Measurements from ENCODE around the gene CCDC61. TPM values are rescaled to one million over a fixed set of nuclear protein-coding genes. Genes with fewer than 3 reads are reported as not detected.

CCDC61 gene
- total RNA-seq, 1 experiment from 2014 or later: 6.3 TPM

DNA sequence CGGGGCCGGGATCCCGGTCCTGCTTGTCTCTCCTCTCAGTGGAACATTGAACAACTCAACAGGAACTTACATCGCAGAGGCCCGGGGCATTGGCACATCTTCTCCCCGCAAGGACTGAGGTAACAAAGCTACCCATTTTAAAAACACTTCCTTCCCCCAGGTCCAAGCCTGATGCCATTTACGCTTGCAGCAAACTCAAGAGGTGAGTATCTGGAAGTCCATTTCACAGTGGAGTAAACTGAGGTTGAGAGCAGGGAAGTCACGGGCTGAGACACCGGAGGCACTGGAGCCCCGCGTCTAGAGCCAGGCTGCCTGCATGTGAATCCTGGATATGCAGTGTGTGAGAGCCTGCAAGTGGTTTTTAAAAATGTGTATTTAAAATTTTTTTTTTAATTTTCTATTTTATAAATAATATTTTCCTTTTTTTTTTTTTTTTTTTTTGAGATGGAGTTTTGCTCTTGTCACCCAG lies 28.1 kb downstream of the CCDC61 start:
- no peak for DNase-seq
- TF ChIP-seq EZH2phosphoT487 (IDR thresholded peaks at IDR 0.05; ENCODE audit: borderline replicate concordance, low read length): no peak
- TF ChIP-seq, protein P1, sequence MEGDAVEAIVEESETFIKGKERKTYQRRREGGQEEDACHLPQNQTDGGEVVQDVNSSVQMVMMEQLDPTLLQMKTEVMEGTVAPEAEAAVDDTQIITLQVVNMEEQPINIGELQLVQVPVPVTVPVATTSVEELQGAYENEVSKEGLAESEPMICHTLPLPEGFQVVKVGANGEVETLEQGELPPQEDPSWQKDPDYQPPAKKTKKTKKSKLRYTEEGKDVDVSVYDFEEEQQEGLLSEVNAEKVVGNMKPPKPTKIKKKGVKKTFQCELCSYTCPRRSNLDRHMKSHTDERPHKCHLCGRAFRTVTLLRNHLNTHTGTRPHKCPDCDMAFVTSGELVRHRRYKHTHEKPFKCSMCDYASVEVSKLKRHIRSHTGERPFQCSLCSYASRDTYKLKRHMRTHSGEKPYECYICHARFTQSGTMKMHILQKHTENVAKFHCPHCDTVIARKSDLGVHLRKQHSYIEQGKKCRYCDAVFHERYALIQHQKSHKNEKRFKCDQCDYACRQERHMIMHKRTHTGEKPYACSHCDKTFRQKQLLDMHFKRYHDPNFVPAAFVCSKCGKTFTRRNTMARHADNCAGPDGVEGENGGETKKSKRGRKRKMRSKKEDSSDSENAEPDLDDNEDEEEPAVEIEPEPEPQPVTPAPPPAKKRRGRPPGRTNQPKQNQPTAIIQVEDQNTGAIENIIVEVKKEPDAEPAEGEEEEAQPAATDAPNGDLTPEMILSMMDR (conservative IDR thresholded peaks at IDR 0.05; ENCODE audit: low read depth, low read length): no peak
- no peak for TF ChIP-seq EZH2 (IDR thresholded peaks at IDR 0.05; ENCODE audit: low read length, unreplicated experiment)
- no peak overlapping the region for H3K4me3 ChIP-seq (ENCODE audit: low read length)
- intact Hi-C loops (cut with micrococcal nuclease): no loop called here
- H4K20me1 ChIP-seq (ENCODE audit: low read length): no peaks in the 10 kb centered on the region
- no peaks in the 10 kb centered on the region for H3K9me2 ChIP-seq (replicated peaks; ENCODE audit: low read length)
- no peaks in the 10 kb centered on the region for H3K27me3 ChIP-seq (ENCODE audit: low read length)
- no peak overlapping the region for H2AFZ ChIP-seq (ENCODE audit: low read length)
- no peaks in the 10 kb centered on the region for H3F3A ChIP-seq (ENCODE audit: low read length, unreplicated experiment)
- no peaks in the 10 kb centered on the region for H3K36me3 ChIP-seq (ENCODE audit: low read depth, low read length)
- CTCF ChIA-PET: no interaction called here
- H3K9ac ChIP-seq (ENCODE audit: low read length): no peak overlapping the region
- no peak overlapping the region for H3K4me2 ChIP-seq (ENCODE audit: low read length)
- ATAC-seq: no peak
- no peaks in the 10 kb centered on the region for H3K79me2 ChIP-seq (ENCODE audit: low read length)
- no peak overlapping the region for H3K27ac ChIP-seq (ENCODE audit: low read length)
- no TSS peak for BruUV-seq (replicated peaks)
- H3K9me3 ChIP-seq (ENCODE audit: low read length): no peaks in the 10 kb centered on the region
- no peaks in the 10 kb centered on the region for H3K4me1 ChIP-seq (ENCODE audit: insufficient read depth, low read length)
- POLR2A ChIA-PET (ENCODE audit: unreplicated experiment): no interaction called here

DNA sequence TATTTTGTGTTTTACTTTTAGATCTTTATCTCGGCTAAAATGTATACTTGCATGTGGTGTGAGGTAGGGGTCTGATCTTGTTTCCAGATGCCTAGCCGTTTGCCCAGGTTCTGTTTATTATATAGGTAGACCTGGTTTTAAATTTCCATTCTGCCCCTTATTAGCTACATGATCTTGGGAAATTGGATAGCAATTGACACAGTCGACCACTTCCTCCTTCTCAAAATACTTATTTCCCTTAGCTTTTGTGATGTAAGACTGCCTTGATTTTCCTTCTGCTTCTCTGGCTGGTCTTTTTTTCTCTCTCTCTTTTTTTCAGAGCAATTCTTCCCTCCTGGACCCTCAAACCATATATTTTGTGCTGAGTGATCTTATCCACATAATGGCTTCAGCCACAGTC lies 30.6 kb downstream of the CCDC61 start:
- Histone ChIP-seq H2AFZ (ENCODE audit: low read length) (no peak overlapping the region), H3F3A (ENCODE audit: low read length, unreplicated experiment) (no peaks in the 10 kb centered on the region), H3K27me3 (ENCODE audit: low read length) (no peaks in the 10 kb centered on the region), H3K79me2 (ENCODE audit: low read length) (no peaks in the 10 kb centered on the region), H3K9me2 (replicated peaks; ENCODE audit: low read length) (no peaks in the 10 kb centered on the region), H3K27ac (ENCODE audit: low read length) (no peak overlapping the region), H3K9me3 (ENCODE audit: low read length) (no peaks in the 10 kb centered on the region), H3K36me3 (ENCODE audit: low read depth, low read length) (no peaks in the 10 kb centered on the region), H3K4me3 (ENCODE audit: low read length) (no peak overlapping the region), H3K4me1 (ENCODE audit: insufficient read depth, low read length) (no peaks in the 10 kb centered on the region), H3K9ac (ENCODE audit: low read length) (no peak overlapping the region), H3K4me2 (ENCODE audit: low read length) (no peak overlapping the region), H4K20me1 (ENCODE audit: low read length) (no peaks in the 10 kb centered on the region)
- POLR2A ChIA-PET (ENCODE audit: unreplicated experiment): no interaction called here
- DNase-seq: no peak
- intact Hi-C loops (cut with micrococcal nuclease): loop anchor here (5.0 kb wide), 1 partner anchor 166 kb away; no protein-coding TSS in a partner anchor
- no peak for ATAC-seq
- no TSS peak for BruUV-seq (replicated peaks)
- CTCF ChIA-PET: interaction anchor here (0.6 kb wide), 1 partner anchor 51 kb away, joined by 3 read pairs; no protein-coding TSS in a partner anchor
- TF ChIP-seq EZH2 (IDR thresholded peaks at IDR 0.05; ENCODE audit: low read length, unreplicated experiment) (no peak), EZH2phosphoT487 (IDR thresholded peaks at IDR 0.05; ENCODE audit: borderline replicate concordance, low read length) (no peak)
- TF ChIP-seq, protein P1 (conservative IDR thresholded peaks at IDR 0.05; ENCODE audit: low read depth, low read length): no peak

DNA sequence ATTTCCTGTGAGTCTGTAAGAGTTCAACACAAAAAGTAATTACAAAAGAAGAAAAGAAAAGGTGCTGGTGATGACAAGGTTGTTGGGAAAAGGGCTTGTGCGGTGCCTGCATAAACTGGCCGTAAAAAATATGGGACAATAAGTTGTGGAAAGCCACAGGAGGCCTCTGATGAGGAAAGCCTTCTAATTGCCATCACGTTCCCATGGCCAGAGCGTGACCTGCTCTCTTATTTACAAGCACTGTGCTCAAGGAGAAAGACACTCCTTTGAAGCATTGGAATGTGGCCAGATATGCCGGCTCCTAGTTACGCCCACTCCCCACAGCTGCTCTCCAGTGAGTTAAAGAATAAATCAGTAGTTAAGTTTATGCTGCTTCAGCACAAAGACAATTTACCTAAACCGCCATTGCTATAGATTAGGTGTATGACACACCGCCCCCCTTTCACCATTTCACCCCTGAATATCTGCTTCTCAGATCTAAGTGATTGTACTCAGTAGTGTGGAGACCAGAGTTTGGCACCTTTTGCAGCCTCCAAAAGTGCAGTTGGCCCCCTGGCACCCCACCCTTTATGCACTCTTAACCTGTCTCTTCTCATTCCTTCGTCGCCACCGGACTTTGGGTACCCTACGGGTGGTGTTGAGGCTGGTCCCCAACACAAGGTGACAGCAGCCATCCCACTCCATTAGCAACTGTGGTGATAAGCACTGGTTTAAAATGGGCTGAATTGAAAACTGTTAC lies 35.7 kb downstream of the CCDC61 start:
- Histone ChIP-seq H3K9me3 (ENCODE audit: low read length) (no peaks in the 10 kb centered on the region), H3K79me2 (ENCODE audit: low read length) (no peaks in the 10 kb centered on the region), H3F3A (ENCODE audit: low read length, unreplicated experiment) (no peaks in the 10 kb centered on the region), H3K36me3 (ENCODE audit: low read depth, low read length) (no peaks in the 10 kb centered on the region), H3K4me3 (ENCODE audit: low read length) (no peak overlapping the region), H3K4me1 (ENCODE audit: insufficient read depth, low read length) (no peaks in the 10 kb centered on the region), H3K9ac (ENCODE audit: low read length) (no peak overlapping the region), H3K27ac (ENCODE audit: low read length) (no peak overlapping the region), H4K20me1 (ENCODE audit: low read length) (no peaks in the 10 kb centered on the region), H3K9me2 (replicated peaks; ENCODE audit: low read length) (no peaks in the 10 kb centered on the region), H3K27me3 (ENCODE audit: low read length) (no peaks in the 10 kb centered on the region), H2AFZ (ENCODE audit: low read length) (no peak overlapping the region), H3K4me2 (ENCODE audit: low read length) (no peak overlapping the region)
- POLR2A ChIA-PET (ENCODE audit: unreplicated experiment): no interaction called here
- CTCF ChIA-PET: no interaction called here
- intact Hi-C loops (cut with micrococcal nuclease): no loop called here
- DNase-seq: no peak
- TF ChIP-seq EZH2phosphoT487 (IDR thresholded peaks at IDR 0.05; ENCODE audit: borderline replicate concordance, low read length): no peak
- TF ChIP-seq, protein P1 (conservative IDR thresholded peaks at IDR 0.05; ENCODE audit: low read depth, low read length): no peak
- TF ChIP-seq EZH2 (IDR thresholded peaks at IDR 0.05; ENCODE audit: low read length, unreplicated experiment): no peak
- no TSS peak for BruUV-seq (replicated peaks)
- ATAC-seq: no peak

Measured in PC-3 (cell line).